Measurements from ENCODE around the gene LRRC74B.
"Not testable (repeated sequence)": the region's sequence is repeated elsewhere in the genome, so short reads cannot be mapped to it uniquely, and the experiment has no call there.

LRRC74B gene

DNA sequence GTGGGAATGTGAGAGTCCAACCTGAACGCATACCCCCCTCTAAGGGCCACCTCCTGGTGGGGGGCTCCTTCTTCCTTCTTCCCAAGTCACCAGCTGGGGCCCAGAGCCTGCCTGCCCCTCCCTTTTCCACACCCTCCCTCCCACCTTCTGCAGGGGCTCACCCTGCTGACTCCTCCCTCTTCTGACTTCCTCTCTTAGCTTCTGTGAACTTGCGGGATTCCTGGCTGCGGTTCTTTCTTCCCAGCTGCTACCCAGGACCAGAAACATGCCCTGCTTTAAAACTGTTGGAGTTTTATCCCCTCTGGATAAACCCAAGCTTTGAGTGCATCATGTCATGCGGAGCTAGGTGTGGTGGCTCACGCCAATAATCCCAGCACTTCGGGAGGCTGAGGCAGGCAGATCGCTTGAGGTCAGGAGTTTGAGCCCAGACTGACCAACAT lies 10.2 kb downstream of the LRRC74B start:
- no peak for DNase-seq

DNA sequence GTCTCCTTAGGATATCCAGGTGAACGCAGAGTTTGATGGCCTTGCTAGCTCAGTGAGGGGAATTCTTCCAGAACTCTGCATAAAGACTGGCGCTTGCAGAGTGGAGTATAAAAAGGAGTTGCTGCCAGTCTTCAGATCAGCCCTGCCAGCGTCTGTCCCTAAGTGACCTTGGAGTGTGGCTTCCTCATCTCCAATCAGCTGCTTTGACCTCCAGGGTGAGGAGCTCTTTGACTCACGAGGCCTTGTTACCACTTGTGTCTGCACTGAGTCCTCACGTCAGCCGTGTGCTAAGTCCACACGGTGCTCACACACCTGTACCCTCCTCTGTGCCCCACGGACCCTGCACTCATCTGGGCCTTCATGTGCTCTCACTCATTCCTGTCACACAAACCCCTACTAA lies 14.6 kb downstream of the LRRC74B start:
- not testable (repeated sequence) for DNase-seq

- DNase-seq, result not testable (repeated sequence)
These were observed 16.0 kb downstream of the LRRC74B start for GRCh38 chr22:21061660-21062321.

- DNase-seq, result not testable (repeated sequence)
These were observed 18.7 kb downstream of the LRRC74B start for GRCh38 chr22:21064425-21064824.

DNA sequence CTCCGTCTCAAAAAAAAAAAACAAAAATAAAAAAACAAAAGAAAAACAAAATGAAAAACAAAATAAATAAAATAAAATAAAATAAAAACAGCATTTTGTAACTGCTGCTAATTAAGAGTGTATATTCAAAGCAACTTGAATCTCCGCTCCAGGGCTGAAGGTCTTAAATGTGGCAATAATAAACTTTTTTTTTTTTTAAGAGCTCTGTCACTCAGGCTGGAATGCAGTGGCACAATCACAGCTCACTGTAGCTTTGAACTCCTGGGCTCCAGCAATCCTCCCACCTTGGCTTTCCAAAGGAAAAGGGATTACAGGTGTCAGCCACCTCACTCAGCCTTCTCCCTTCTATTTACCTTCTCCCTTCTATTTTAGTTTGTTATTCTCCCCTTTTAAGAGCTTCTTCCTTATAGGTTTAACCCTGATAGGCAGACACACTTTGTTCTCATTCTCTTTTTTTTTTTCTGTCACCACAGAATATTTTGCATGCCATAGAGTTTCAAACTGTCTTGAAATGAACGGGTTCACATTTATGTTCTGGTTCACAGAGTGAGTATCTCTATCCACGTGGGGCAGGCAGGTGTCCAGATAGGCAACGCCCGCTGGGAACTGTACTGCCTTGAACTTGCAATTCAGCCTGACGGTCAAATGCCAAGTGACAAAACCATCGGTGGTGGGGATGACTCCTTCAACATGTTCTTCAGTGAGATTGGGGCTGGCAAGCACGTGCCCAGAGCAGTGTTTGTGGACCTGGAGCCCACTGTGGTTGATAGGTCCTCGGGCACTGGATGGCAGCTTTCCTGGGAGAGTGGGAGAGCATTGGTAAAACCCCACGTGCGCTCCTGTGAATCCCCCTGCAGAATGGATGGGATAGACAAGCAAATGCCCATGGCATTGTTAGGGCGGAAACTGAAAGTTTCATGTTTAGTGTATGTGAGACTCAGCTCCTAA lies 19.4 kb downstream of the LRRC74B start:
- no peak for DNase-seq

GRCh38 chr22:21067075-21067900 lies 21.5 kb downstream of the LRRC74B start:
- no peak for DNase-seq

DNA sequence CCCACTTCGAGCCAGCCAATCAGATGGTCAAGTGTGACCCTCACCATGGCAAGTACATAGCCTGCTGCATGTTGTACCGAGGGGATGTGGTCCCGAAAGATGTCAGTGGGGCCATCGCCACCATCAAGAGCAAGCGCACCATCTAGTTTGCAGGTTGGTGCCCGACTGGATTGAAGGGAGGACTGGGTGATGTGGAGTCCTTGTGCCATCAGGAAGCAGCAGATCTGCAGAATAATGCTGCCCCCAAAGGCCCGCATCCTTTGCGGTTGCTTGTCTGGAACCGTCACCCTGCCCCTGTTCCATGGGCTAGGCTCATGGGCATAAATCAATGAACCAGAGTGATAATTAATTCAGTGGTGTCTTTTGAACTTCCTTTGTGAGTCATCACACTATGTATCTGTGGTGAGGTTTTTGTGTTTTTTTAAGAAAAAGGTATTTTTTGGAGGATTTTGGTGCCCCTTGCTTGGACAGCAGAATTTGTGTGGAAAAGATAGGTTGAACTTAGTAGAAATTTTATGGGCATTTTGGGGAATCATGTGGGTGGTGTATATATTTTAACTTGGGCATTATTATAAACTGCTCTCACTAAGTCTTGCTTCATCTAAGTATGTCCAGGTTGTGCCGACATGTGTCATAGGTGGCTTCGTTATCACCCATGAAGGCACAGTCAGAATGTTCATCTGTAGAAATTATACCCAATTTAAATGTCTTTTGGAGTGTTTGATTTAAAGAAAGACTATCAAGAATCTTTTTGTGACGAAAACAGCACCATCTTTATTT lies 22.3 kb downstream of the LRRC74B start:
- DNase-seq, result no peak

GRCh38 chr22:21068681-21069276 lies 23.0 kb downstream of the LRRC74B start:
- DNase-seq, result no peak

DNA sequence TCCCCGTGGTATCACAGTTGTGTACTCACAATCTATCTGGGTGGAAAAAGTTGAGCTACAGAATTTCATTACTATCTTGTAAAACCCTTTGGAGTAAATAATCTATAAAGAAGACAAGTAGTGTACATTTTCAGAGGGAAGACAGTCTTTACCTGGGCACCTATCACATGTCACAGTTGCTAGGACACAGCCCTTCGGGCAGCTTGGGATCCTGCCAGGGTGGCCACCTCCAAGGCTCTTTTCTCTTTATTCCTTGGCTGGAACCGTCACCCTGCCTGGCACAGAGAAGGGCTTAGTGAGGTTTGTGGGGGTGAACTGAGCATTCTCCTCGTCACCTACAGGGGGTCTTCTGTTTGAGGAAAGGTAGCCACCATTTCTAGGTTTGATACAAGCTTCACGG lies 23.6 kb downstream of the LRRC74B start:
- no peak for DNase-seq

DNA sequence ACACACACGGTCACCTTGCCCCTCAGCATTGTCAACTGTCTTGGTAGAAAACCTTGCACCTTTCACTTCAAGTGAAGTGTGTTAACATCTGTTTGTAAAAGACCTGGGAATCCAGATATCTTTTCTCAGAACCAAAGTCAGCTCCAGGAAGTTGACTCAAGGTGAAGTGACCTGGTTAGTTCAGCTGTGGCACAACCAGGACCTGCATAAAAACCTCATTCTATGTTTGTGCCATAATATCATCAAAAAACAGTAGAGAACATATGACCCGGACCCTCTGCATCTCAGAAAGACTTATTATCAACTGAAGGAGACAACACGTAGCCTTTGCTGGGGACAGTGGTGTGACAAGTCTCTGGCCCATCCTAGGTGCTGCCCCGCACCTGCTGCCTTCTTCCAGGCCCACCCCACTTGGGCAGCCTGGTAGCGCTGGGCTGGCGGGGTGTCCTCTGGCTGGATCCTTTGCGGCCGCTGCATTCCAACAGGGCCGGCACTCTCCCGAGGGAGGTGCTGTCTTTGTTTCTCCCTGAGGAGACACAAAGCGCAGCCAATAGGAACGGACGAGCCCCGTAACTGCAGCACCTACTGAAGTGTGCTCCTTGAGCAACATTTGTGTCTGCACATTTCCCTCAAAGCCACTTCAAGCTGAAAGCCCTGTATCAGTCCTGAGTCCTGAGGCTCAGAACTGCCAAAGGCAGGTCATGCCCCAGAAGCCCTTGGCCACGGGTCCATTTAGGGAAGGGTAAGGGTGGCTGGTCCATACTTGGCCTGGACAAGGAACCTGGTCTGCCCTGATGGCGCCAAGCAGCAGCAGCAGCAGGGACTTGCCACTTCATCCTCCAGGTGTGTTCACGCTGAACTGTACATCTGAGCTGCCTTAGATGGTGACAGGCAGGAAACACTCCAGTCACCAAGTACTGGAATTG lies 25.2 kb downstream of the LRRC74B start:
- no peak for DNase-seq

- not testable (repeated sequence) for DNase-seq
These were observed 26.1 kb downstream of the LRRC74B start for GRCh38 chr22:21071796-21072195.

GRCh38 chr22:21073023-21073422 lies 27.3 kb downstream of the LRRC74B start:
- no peak for DNase-seq

- no peak for DNase-seq
These were observed 27.7 kb downstream of the LRRC74B start for GRCh38 chr22:21073482-21073881.

DNA sequence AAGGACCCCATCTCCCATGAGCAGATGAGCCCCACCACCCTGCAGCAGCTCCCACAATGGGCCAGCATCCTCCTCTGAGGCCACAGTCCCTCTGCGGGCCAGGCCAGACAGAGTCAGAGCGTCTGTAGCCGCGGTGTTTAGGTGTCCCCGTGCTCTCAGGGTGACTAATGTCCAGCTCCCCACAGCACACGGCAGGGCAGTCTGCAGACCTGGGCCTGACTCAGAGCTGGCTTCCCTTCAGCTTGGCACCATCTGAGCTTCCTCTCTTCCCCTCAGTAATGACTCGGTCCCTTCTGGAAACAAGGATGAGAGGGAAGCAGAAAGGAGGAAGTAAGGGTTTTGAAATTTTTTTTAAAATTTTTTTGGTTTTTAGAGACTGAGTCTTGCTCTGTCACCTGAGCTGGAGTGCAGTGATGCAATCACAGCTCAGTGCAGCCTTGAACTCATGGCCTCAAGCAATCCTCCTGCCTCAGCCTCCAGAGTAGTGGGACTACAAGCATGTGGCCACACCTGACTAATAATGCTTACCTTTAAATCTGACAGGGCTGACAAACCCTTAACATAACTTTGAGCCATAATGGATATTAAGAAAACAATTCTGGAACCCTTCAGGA lies 28.5 kb downstream of the LRRC74B start:
- DNase-seq, result peak; percentile 43

- no peak for DNase-seq
These were observed 29.9 kb downstream of the LRRC74B start for GRCh38 chr22:21075516-21076138.

DNA sequence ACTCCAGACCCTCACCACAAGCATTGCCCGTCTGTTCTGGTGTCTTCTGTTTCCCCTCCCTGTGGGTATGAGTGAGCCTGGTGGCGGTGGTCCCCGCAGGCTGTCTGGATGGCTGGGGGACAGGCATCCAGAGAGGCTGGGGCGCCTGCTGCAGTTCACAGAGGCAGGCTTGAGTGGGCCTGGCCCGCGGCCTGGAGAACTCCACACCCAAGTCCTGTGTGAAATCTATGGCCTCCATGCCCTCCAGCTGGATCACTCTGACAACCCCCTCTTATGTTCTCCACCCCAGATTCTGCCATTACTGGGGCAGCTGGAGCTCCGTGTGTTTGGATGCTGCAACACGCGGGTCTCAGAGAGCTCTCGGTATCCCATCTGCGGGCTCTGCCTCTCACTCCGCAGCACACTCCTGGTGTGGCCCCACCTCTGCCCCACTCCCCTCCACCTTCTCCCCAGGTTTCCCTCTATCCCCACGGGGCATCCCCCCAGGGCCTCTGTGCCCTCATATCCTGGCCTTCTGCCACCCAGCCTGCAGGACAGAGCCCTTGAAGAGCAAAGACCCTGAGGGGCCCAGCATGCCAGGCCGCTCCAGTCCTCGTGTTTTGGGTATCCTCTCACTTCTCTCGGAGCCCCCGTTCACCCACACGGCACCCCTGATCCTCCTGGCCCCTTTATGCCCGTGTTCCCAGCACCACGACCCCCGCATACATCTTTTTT lies 31.3 kb downstream of the LRRC74B start:
- no peak for DNase-seq

DNA sequence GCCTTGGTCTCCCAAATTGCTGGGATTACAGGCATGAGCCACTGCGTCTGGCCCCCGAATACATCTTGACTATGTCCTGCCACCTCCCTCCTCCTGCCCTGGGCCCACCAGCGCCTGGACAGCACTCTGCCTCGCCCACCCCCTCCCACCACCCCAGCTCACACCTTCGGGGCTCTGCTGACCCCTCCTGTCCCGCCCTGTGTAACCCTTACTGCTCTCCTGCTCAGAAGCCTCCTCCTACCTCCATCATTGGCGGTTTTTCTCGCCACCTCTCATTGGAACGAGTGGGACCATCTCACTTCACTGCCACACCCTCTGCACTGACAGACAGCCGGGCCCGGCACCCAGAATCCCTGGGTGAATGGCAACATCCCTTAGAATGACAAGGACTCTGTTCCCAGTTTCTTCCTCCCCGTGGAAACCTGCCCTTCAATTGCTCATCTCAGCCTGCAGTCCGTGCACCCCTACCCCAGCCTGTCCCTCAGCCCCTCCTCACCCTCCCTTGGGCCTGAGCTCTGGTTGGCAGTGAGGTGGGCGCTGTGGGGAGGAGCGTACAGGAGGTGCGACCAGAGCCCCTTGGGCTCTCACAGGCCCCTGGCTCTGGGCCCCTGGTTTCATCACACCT lies 32.2 kb downstream of the LRRC74B start:
- DNase-seq, result no peak

DNA sequence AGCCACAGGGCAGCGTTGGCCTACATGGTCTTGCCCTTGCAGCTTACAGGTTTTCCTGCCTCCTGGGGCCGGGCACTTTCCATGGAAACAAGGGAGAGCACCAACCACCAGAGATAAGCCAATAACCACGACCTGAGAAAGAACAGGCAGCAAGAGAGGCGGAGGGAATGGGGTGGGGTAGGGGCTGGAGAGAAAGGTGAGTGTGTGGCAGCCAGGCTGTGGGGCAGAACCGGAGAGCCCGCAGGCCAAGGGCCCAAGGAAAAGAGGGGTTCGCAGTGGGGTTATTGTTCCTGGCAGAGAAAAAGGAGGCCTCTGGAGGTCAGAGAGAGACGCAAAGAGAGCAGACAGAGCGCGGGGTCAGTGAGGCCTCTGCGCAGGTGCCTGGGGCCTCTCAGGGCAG lies 33.2 kb downstream of the LRRC74B start:
- DNase-seq, result no peak

DNA sequence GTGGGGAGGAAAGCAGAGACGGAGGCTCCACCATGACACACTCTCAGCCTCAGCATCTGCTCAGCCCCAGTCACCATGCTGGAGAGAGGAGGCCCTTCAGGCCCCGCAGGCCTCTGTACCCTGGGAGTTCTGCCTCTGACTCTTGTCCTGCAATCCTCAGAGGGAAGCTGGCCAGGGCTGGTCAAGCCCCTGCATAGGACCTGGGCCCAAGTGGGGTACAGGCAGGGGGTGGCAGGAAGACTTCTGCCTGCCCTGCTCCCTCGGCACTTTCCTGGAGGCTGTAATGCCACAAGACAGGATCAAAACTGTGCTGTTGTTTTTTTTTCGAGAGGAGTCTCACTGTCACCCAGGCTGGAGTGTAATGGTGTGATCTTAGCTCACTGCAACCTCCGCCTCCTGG lies 33.7 kb downstream of the LRRC74B start:
- no peak for DNase-seq
